Stomach (tissue), 9 donors: ENCODE results near the gene FCER1G. TPM values are rescaled to one million over a fixed set of nuclear protein-coding genes. Genes with fewer than 3 reads are reported as not detected.

Source experiments
- DNase-seq, 2 donors: peaks; one replicate each; pipeline versions ENCODE4 v3.0.0 to v3.0.0-alpha.2; 2013 to 2019
- H3K27ac ChIP-seq, 5 donors: fragments of 200-600 bp in 4 of 5; sonication (generic) in 4 of 5; one replicate each; pipeline ENCODE4 v1.5.1; 2013 to 2019; ENCODE audit warnings: mild to moderate bottlenecking in 1 of 5, moderate library complexity in 1 of 5
- H3K27me3 ChIP-seq, 3 donors: fragments of 200-600 bp; sonication (generic); one replicate each; pipeline ENCODE4 v1.5.1; 2017 to 2019; ENCODE audit warnings: mixed run types in 1 of 3
- H3K36me3 ChIP-seq, 4 donors: fragments of 200-600 bp; sonication (generic); 1 replicate in 3 of 4; 2 replicates in 1 of 4; pipeline ENCODE4 v1.5.1; 2016 to 2019
- H3K4me1 ChIP-seq, 4 donors: fragments of 200-600 bp; sonication (generic); one replicate each; pipeline ENCODE4 v1.5.1; 2016 to 2019
- H3K4me3 ChIP-seq, 4 donors: fragments of 200-600 bp; sonication (generic) in 3 of 4; one replicate each; pipeline ENCODE4 v1.5.1; 2016 to 2019; ENCODE audit warnings: mild to moderate bottlenecking in 1 of 4
- H3K9me3 ChIP-seq, 4 donors: fragments of 200-600 bp; sonication (generic); one replicate each; pipeline ENCODE4 v1.5.1; 2016 to 2019
- CTCF ChIP-seq, 7 experiments: fragments of 450-650 bp in 4 of 7; fragments of 200-600 bp in 3 of 7; sonication (generic) in 3 of 7; IDR thresholded peaks; one replicate each; pipeline ENCODE4 v1.5.1; 2016 to 2019; ENCODE audit warnings: antibody characterized with exemption in 7 of 7, control low read depth in 2 of 7, mild to moderate bottlenecking in 1 of 7
- EP300 ChIP-seq: sonication (generic); formaldehyde crosslinking; IDR thresholded peaks from one replicate; pipeline ENCODE4 v1.6.1; 2017; ENCODE audit warnings: antibody characterized with exemption
- POLR2A ChIP-seq, 4 donors: fragments of 450-650 bp; IDR thresholded peaks; one replicate each; pipeline ENCODE4 v1.6.1; 2016; ENCODE audit warnings: antibody characterized with exemption in 4 of 4, control low read depth in 2 of 4, mild to moderate bottlenecking in 1 of 4, moderate library complexity in 1 of 4
- POLR2AphosphoS5 ChIP-seq, 3 donors: sonication (generic); formaldehyde crosslinking; IDR thresholded peaks; one replicate each; pipeline ENCODE4 v1.6.1; 2016; ENCODE audit warnings: antibody characterized with exemption in 3 of 3
- WGBS, 5 donors: extraction: QIAGEN DNeasy Blood & Tissue Kit in 3 of 5; methylation state at CpG; one replicate each; pipeline versions ENCODE4 v1.1.5 to v1.1.7; 2013 to 2018; 5-methylcytosine and 5-hydroxymethylcytosine counted together
- intact Hi-C: fragments of 100-400 bp; cut with DNase I; formaldehyde crosslinking; loops from one replicate; pipeline ENCODE4 v1.15.1; 2023; ENCODE audit warnings: low total_unique reads
- polyA plus RNA-seq, 3 donors: library from polyadenylated mRNA; stranded (reverse); fragments of 200-250 nt; gene quantifications; one replicate each; pipeline ENCODE4 v1.2.3, GENCODE V29; 2013
- total RNA-seq, 5 donors: library from RNA; depleted of rRNA; stranded (reverse); fragments of >200 nt; gene quantifications; one replicate each; pipeline versions ENCODE4 v1.1.0 to v1.2.3, GENCODE V29; 2014 to 2016
- donor health status: healthy with polysubstance abuse.
- donor health status: Bipolar disorder and iron deficiency.
- donor health status: healthy.

The FCER1G gene
- total and polyA plus RNA-seq, 8 donors: 1.4 to 101 (median 27.0) TPM; not detected in 1

DNA sequence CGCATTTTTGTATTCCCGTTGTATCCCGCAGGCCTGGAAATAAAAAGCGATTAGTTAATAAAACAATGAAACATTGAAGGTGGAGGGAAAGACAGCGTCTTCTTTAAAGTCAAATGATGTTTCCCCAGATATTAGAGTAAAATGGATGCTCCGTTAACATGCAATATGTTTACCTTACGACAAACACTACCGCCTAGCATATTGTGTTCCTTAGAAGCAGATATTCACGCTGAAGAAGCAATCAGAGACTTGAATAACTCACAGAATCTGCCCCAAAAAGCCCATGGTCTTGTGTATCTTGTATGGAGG, 37.2 kb upstream of the FCER1G start:
- H3K36me3 ChIP-seq: peaks cover 19 to 31% (median 31%) of the 10 kb centered on the region in 4 donors
- H3K27ac ChIP-seq: peak overlapping the region; percentile 91 to 96 (median 95)
- H3K27me3 ChIP-seq: no peaks in the 10 kb centered on the region
- H3K4me3 ChIP-seq: peak overlapping the region; percentile 71 to 95 (median 82)
- DNase-seq: no peak
- TF ChIP-seq POLR2A (IDR thresholded peaks at IDR 0.05): no peak
- no peak for TF ChIP-seq POLR2AphosphoS5 (IDR thresholded peaks at IDR 0.05)
- no peak for TF ChIP-seq CTCF (IDR thresholded peaks at IDR 0.05)
- no peak for TF ChIP-seq EP300
- H3K4me1 ChIP-seq: peaks cover 27 to 52% (median 36%) of the 10 kb centered on the region in 4 donors
- intact Hi-C loops: no loop called here
- 25 to 39% (median 30%) methylated on average over 9 of the region's 9 CpGs for WGBS, 5 donors
- H3K9me3 ChIP-seq: no peaks in the 10 kb centered on the region

GRCh38 chr1:161179698-161180097, 35.4 kb upstream of the FCER1G start:
- H3K27ac ChIP-seq: no peak overlapping the region
- H3K9me3 ChIP-seq: no peaks in the 10 kb centered on the region
- H3K36me3 ChIP-seq: peaks cover 11 to 13% (median 13%) of the 10 kb centered on the region in 4 donors
- no peak for TF ChIP-seq CTCF (IDR thresholded peaks at IDR 0.05)
- TF ChIP-seq POLR2A (IDR thresholded peaks at IDR 0.05): no peak
- TF ChIP-seq EP300: no peak
- TF ChIP-seq POLR2AphosphoS5 (IDR thresholded peaks at IDR 0.05): no peak
- WGBS, 5 donors: 82 to 94% (median 91%) methylated on average over 3 of the region's 3 CpGs
- DNase-seq: no peak
- no peaks in the 10 kb centered on the region for H3K27me3 ChIP-seq
- peaks cover 24 to 42% (median 29%) of the 10 kb centered on the region in 4 donors for H3K4me1 ChIP-seq
- no peak overlapping the region for H3K4me3 ChIP-seq
- intact Hi-C loops: no loop called here

GRCh38 chr1:161180639-161181038, 34.5 kb upstream of the FCER1G start:
- DNase-seq: no peak
- TF ChIP-seq POLR2A (IDR thresholded peaks at IDR 0.05): no peak
- TF ChIP-seq CTCF (IDR thresholded peaks at IDR 0.05): peak in 1 of 7 experiments; percentile 6
- 41 to 78% (median 75%) methylated on average over 1 of the region's 1 CpG for WGBS, 5 donors
- no peaks in the 10 kb centered on the region for H3K9me3 ChIP-seq
- peaks cover 20 to 47% (median 28%) of the 10 kb centered on the region in 4 donors for H3K4me1 ChIP-seq
- peaks cover 3 to 4% (median 4%) of the 10 kb centered on the region in 4 donors for H3K36me3 ChIP-seq
- H3K27me3 ChIP-seq: no peaks in the 10 kb centered on the region
- intact Hi-C loops: no loop called here
- no peak overlapping the region for H3K4me3 ChIP-seq
- no peak overlapping the region for H3K27ac ChIP-seq

DNA sequence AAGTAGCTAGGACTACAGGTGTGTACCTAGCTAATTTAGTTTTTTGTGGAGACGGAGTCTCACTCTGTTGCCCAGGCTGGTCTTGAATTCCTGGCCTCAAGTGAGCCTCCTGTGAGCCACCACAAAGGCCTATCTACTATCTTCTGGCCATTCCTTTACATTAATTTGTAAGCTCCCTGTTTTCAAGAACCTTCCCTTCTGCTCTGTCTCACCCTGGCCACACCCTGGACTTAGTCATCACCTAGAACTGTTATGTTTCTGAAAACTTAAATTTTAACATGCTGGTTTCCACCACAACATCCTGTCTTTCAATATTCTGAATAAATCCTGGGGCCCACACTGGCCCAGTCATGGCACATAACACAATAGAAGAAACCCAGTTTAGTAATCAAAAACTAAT, 32.9 kb upstream of the FCER1G start:
- no peak for DNase-seq
- intact Hi-C loops: no loop called here
- no peaks in the 10 kb centered on the region for H3K27me3 ChIP-seq
- no peak for TF ChIP-seq POLR2AphosphoS5 (IDR thresholded peaks at IDR 0.05)
- no peak for TF ChIP-seq EP300
- no peaks in the 10 kb centered on the region for H3K36me3 ChIP-seq
- H3K4me3 ChIP-seq: no peak overlapping the region
- peak overlapping the region; percentile 33 to 66 (median 54) for H3K27ac ChIP-seq
- H3K4me1 ChIP-seq: peaks cover 8 to 46% (median 16%) of the 10 kb centered on the region in 4 donors
- whole genome bisulfite sequencing, 5 donors: 75 to 92% (median 86%) methylated on average over 1 of the region's 1 CpG
- no peaks in the 10 kb centered on the region for H3K9me3 ChIP-seq

- no peaks in the 10 kb centered on the region for H3K9me3 ChIP-seq
- TF ChIP-seq POLR2AphosphoS5 (IDR thresholded peaks at IDR 0.05) (peak in 1 of 3 donors; percentile 8), EP300 (no peak)
- H3K27ac ChIP-seq: peak overlapping the region in 4 of 5 donors; percentile 54 to 85 (median 67)
- H3K4me3 ChIP-seq: no peak overlapping the region
- no peaks in the 10 kb centered on the region for H3K27me3 ChIP-seq
- intact Hi-C loops: no loop called here
- DNase-seq: peak; percentile 58 to 89
- 18 to 26% (median 20%) methylated on average over 3 of the region's 3 CpGs for WGBS, 5 donors
- no peaks in the 10 kb centered on the region for H3K36me3 ChIP-seq
- peaks cover 0 to 36% (median 7%) of the 10 kb centered on the region in 4 donors for H3K4me1 ChIP-seq
Measured at GRCh38 chr1:161185282-161185682, 29.8 kb upstream of the FCER1G start.
